Esophagus squamous epithelium (tissue), 4 donors: ENCODE measurements around the gene CACNA1I.

Source experiments
- CTCF ChIP-seq, 6 experiments: fragments of 450-650 bp in 4 of 6; fragments of 200-600 bp in 2 of 6; sonication (generic) in 2 of 6; IDR thresholded peaks; one replicate each; pipeline ENCODE4 v1.5.1; 2016 to 2019; ENCODE audit warnings: antibody characterized with exemption in 6 of 6, mild to moderate bottlenecking in 4 of 6, moderate library complexity in 4 of 6
- POLR2A ChIP-seq, 4 donors: fragments of 450-650 bp; IDR thresholded peaks; one replicate each; pipeline ENCODE4 v1.6.1; 2017; ENCODE audit warnings: antibody characterized with exemption in 4 of 4, mild to moderate bottlenecking in 4 of 4, moderate library complexity in 3 of 4

GRCh38 chr22:39630721-39631120 lies 60.2 kb downstream of the CACNA1I start:
- TF ChIP-seq POLR2A (IDR thresholded peaks at IDR 0.05), result no peak
- no peak for TF ChIP-seq CTCF (IDR thresholded peaks at IDR 0.05)
